GM21529 (cell line): ENCODE data around the gene MAGEB3.
"Not testable (repeated sequence)": the region's sequence is repeated elsewhere in the genome, so short reads cannot be mapped to it uniquely, and the experiment has no call there.

ENCODE experiments used
- ATAC-seq: cut with Tn5 transposase; IDR thresholded peaks from one replicate; pipeline ENCODE4 v1.9.1; 2021; ENCODE audit not compliant: unreplicated experiment

The MAGEB3 gene, protein sequence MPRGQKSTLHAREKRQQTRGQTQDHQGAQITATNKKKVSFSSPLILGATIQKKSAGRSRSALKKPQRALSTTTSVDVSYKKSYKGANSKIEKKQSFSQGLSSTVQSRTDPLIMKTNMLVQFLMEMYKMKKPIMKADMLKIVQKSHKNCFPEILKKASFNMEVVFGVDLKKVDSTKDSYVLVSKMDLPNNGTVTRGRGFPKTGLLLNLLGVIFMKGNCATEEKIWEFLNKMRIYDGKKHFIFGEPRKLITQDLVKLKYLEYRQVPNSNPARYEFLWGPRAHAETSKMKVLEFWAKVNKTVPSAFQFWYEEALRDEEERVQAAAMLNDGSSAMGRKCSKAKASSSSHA

DNA sequence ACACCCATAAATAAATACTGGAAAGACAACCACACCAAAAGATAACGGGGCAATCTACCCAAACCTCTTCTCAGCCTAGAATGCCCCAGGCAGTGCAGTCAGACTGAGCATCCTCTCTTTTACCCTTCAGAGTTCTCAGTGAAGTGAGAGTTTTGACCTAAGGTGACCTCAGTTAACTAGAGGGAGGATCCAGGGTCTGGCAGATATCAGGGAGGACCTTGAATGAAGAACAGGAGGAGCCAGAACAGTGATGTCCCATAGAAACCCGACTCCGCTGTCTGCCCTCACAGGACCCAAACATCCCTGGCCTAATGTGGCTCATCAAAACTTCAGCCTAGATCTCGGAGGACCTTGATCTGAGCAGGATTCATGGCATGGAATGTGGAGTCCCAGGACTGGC lies at the start of gene MAGEB3:
Gene MAGEB3 (plus strand): TSS at position 263 of the 400 bp plus-strand sequence. CDS start 5,268 bp downstream, outside the sequence.
- ATAC-seq = no peak

- peak; percentile 53 for ATAC-seq
Measured at GRCh38 chrX:30181353-30181752, 49.1 kb upstream of the MAGEB3 start.

DNA sequence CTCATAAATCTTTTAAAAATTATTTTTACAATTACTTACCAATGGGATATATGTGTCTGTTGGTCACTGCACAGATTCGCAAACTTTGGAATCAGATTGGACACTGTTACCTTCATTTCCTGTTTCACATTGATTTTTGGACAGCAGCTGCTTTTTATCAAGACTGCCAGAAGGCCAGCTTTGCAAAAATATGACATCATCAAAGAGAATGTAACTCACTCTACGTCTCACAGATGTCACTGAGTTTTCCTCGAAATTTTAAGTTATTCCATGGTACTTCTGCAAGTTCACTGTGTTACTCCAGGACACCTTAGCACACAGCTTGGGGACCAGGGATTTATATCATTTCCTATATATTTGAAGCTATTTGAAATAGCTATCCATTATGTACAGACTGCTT lies 46.9 kb upstream of the MAGEB3 start:
- no peak for ATAC-seq

- ATAC-seq = no peak
Measured at GRCh38 chrX:30190426-30190825, 40.0 kb upstream of the MAGEB3 start.

GRCh38 chrX:30193910-30194309 lies 36.5 kb upstream of the MAGEB3 start:
- ATAC-seq = not testable (repeated sequence)

DNA sequence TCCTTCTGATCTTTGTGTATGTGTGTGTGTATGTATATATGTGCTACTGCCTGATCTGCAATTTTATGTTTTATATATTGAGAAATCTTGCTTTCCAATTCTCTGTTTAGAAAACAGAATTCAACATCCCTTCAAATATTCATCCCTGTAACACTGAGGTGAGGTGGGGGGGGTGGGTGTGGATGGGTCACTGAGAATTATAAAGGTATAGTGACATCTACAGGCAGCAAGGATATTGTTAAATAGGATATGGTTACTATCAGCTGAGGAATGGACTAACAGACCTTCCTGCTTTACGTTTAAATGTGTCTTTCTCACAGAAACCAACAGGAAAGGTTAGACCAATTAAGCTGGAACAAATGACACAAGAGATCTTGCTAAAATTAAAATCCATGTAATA lies 34.1 kb upstream of the MAGEB3 start:
- ATAC-seq = peak; percentile 59

DNA sequence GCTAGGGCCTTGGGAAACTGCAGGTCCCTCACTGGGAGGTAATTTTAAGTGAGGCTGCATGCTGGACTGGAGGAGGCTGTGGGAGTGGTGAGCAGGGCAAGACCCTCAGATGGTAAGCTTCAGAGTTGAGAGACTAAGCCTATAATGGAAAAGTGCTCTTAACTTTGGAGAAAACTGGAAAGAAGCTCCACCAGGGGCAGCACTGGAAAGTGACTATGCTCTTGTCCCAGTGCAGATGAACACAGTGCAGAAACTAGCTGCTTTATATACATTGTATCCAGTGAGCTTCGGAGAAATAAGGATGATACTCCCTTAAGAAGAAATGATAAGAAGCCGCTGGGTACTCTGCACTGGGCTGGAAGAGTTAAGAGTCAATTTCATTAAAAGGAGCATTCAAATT lies 18.3 kb upstream of the MAGEB3 start:
- no peak for ATAC-seq

GRCh38 chrX:30215357-30215843 lies 15.1 kb upstream of the MAGEB3 start, which contains the start of gene MAGEB2:
Gene MAGEB2 (plus strand): TSS chrX:30215563. CDS start chrX:30218581, 3,018 bp downstream.
- no peak for ATAC-seq

DNA sequence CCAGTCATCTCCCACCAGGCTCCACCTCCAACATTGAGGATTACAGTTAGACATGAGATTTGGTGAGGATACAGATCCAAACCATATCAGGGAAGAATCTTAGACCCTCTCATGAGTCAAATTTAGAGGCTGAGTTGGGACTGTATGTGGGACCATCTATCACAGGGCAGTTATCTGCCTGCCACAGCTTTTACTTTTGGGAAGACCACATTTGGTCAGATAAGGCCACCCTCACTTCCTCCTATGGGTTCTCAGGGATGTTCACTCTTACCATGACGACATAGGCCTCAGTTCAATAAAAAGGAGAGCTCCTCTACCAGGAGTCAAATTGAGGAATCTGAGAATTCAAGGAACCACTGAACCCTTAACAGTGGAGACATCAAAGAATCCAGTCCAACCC lies 13.0 kb upstream of the MAGEB3 start:
- no peak for ATAC-seq

GRCh38 chrX:30219372-30219771 lies 11.1 kb upstream of the MAGEB3 start:
- ATAC-seq = no peak

DNA sequence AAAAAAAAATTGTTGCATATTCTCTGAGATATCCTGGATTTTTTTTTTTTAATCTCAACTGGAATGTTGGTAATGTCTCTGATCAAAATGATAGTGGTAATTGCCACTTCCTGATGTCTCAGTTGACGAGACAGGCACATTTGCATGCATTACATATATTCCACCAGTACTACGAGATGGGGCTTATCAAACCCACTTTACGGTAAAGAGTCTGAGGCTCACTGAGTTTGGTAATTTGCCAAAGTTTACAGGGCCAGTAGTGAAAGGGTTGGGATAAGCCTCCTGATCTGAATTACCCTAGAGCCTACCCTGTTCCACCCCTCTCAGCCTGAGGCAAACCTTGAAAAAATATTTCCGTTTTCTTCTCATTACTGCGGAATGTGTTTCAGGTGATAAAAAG lies 9.8 kb upstream of the MAGEB3 start:
- ATAC-seq = no peak

GRCh38 chrX:30224536-30224935 lies 5.9 kb upstream of the MAGEB3 start:
- no peak for ATAC-seq

GRCh38 chrX:30228526-30228925 lies 1.9 kb upstream of the MAGEB3 start:
- ATAC-seq = no peak

- ATAC-seq = peak; percentile 66
Measured at GRCh38 chrX:30241724-30242415, 11.4 kb downstream of the MAGEB3 start, which contains the start of gene MAGEB4. Gene MAGEB4 (plus strand): TSS chrX:30242000. CDS start chrX:30242136, 136 bp downstream.

GRCh38 chrX:30246769-30247489 lies 16.5 kb downstream of the MAGEB3 start, which contains the start of gene MAGEB1:
Gene MAGEB1 (plus strand): TSS chrX:30247146. CDS start chrX:30250494, 3,348 bp downstream.
- ATAC-seq = no peak

DNA sequence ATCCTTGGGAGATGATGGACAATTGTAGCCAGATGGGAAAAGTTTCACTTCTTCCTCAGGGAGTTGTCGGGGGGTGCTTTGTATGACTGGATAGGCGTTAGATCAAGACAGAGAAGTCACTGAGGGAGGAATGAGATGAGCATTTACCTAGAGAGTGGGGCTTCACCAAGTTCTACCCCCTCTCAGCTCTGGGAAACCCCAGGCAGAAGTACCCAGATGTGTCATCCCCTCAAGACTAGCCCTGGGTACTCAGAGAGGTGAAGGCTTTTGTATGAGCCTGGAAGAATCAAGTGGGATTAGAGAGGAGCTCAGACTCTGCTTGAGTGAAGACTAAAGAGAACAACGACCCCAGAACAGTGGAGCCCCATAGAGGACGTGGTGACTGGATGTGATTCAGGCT lies 18.4 kb downstream of the MAGEB3 start:
- no peak for ATAC-seq

DNA sequence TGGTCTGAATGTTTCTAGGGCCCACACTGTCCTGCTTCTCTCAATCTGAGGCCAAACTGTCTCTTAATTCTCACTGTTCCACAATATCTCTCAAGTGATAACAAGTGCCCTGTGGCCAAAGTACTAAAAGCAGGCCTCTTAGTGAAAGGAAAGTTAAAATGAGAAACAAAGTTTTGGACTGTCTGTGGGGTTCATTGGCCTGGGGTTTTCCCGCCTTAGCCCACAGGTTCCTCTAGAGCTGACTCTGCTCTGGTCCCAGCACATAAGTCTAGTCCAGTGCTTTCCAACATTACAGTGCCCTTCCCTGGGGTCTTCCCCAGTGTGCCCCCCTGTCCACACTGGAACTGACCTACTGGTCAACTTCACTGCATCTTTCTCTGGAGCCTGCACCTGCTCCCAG lies 22.8 kb downstream of the MAGEB3 start:
- ATAC-seq = peak; percentile 69

GRCh38 chrX:30259927-30260326 lies 29.5 kb downstream of the MAGEB3 start:
- ATAC-seq = no peak

GRCh38 chrX:30261012-30261411 lies 30.6 kb downstream of the MAGEB3 start:
- no peak for ATAC-seq

GRCh38 chrX:30262763-30263162 lies 32.3 kb downstream of the MAGEB3 start:
- ATAC-seq = no peak

GRCh38 chrX:30270639-30271038 lies 40.2 kb downstream of the MAGEB3 start:
- no peak for ATAC-seq
